Activated gamma-delta T cell (primary cell): Measurements from ENCODE around the gene EEFSEC.

Source experiments
- DNase-seq: peaks from one replicate; lab custom pipeline; 2025; lab: John Stamatoyannopoulos, UW

EEFSEC gene

GRCh38 chr3:128185630-128186447 lies 32.6 kb downstream of the EEFSEC start:
- DNase-seq, result no peak

- no peak for DNase-seq
Observed at GRCh38 chr3:128187495-128187894, 34.2 kb downstream of the EEFSEC start.

- DNase-seq, result no peak
Observed at GRCh38 chr3:128188326-128188725, 35.0 kb downstream of the EEFSEC start.

DNA sequence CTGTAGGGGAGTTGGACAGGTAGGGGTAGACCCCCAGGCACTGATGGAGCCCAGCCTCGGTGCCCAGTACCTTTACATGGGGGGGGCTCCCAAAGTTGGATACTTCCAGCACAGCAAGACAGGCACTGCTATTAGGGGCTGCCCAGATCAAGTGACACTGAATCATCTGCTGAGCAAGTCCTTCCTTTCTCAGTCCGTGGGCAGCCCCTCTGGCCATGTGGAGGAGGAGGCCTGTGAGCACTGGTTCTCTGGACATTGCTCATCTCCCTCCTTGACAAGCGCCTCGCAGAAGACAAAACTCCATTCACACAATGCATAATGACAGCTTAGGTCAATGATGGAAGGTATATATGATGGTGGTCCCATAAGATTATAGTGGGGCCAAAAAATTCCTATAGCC lies 35.7 kb downstream of the EEFSEC start:
- DNase-seq, result no peak

DNA sequence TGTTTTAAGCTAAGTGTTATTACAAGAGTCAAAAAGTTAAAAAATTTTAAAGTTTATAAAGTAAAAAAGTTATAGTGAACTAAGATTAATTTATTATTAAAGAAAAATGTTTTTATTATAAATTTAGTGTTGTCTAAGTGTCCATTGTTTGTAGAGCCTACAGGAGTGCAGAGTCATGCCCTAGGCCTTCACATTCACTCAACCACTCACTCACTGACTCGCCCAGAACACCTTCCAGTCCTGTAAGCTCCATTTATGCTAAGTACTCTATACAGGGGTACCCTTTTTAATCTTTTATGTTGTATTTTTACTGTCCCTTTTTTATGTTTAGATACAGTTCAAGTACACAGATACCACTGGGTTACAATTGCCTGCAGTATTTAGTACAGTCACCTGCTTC lies 37.2 kb downstream of the EEFSEC start:
- DNase-seq, result no peak

DNA sequence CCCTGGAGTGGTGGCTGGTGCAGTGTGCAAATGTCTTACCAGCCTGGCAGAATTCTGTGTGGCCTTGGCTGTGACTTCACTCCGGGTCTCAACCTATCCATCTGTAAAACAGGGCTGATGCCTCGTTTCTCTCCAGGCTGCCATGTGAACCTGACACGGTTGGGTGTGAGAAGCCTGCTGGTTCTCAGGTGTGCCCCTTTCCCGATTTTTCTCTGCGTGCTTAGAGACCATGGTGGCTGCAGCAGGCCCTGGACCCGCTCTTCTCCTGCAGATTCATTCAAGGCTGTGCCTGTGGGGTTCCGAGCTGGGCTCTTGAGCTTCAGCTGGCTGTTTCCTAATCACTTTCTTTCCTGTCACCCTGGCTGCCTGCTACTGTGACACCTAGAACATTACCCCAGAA lies 38.9 kb downstream of the EEFSEC start:
- DNase-seq, result no peak

GRCh38 chr3:128193168-128193567 lies 39.9 kb downstream of the EEFSEC start:
- no peak for DNase-seq

DNA sequence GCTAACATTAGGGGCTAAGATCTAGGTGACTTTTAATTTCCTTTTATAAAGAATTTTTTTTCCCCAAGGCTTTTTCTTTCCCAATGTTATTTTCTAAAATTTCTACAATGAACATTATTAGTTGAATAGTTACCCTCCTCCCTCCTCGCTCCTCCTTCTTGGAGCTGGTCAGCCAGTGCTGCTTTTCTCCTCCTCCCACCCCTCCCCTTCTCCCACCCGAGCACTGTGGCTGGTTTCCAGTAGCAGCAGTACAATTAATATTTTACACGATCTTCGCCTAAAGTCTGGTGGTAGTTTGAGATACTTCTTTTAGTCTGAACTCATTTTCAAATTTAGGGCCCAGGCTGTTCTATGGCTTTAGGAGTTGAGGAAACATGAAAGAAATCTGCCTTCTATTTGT lies 41.6 kb downstream of the EEFSEC start:
- no peak for DNase-seq

DNA sequence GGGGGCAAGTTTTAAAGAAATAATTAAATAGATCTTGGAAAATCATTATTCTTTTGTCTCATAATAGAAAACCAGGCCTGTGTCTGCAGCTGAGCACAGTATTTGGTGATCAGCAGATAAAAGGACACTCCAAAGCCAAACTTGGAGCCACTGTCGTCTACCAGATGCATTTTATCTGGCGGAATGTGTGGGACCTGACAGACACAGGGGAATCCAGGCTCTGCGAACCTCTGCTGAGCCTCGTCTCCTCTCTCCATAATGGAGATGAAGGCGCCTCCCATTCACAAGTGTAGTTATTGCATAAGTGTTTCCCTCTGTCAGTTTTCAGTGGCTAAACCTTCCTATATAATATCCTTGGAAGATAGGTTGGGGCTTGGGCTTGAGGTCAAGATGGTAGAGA lies 42.1 kb downstream of the EEFSEC start:
- DNase-seq, result no peak

- no peak for DNase-seq
Observed at GRCh38 chr3:128195802-128196201, 42.5 kb downstream of the EEFSEC start.

DNA sequence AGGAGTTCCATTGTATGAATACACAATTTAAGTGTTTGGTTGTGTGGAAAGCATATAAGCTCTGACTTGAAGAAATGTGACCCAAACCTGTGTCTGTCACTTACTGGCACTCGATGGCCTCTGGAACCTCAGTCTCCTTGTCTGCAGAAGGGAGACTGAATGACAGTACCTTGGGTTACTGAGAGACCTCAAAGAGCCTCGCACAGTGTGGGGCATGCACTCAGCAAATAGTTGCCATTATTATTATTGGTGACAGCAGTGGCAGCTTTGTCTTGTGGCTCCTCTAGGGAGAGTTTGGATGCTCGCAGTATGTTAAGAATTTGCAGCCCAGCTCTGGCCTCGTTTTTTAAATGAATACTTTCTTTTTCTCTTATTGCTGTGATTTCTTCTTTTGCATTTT lies 43.4 kb downstream of the EEFSEC start:
- DNase-seq, result no peak

DNA sequence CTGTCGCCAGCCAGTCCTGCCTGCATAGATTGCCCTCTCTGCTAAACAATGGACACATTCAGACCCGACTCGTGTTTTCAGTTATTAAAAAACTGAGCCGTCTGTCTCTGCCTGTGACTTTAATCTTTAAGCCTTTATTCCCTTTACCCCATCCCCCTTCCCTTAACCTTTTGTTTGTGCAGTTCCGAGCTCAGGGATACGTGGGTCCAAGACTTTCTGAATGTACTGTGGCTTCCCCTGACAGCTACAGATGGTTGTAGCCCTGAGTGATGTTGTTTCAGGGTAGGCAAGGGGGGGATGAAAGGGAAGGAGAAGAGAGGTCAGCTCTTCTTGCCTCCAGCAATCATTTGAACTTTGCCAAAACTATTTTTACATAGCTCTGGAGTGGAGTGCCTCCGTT lies 44.6 kb downstream of the EEFSEC start:
- DNase-seq, result no peak

- DNase-seq, result no peak
Observed at GRCh38 chr3:128198313-128198712, 45.0 kb downstream of the EEFSEC start.

- no peak for DNase-seq
Observed at GRCh38 chr3:128199110-128199509, 45.8 kb downstream of the EEFSEC start.

DNA sequence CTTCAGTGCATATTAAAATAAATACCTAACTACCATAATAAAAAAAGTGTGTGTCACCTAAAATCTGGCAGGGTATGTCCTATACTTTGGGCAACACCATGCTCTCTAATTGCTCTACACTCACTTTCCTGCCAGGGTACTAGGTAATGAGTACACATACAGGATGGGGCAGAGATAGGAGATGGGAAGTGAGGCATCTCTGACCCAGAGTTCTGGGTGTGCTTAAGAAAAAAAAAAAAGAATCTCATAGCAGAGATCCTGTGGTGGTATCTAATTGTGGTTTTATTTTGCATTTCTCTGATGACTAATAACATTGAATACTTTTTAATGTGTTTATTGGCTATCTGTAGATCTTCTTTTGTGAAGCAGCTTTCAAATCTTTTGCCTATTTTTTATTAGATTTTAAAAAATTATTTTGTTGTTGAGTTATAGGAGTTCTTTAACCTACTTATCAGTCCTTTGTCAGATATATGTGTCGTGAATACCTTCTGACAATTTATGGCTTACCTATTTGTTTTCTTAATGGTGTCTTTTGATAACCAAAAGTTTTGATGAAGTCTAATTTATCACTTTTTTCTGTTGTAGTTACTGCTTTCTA lies 48.0 kb downstream of the EEFSEC start:
- no peak for DNase-seq

DNA sequence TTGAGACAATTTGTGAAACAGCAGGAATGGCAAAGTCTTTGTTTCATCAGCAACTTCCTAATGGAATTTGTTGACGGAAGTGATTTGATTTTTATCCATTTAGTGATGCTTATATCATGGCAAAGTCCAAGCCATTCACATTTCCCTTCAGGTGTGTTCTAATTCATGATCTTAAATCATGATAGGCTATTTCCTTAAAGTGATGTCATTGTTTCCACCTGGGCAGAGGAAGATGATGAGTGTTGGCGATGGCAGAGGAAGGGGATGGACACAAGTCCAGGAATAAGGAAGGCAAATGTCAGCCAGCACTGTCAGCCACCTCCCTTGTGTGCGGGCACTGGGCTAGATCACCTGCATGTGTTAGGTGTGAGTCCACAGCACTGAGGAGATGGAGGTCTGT lies 49.9 kb downstream of the EEFSEC start:
- no peak for DNase-seq

GRCh38 chr3:128205558-128206145 lies 52.4 kb downstream of the EEFSEC start:
- no peak for DNase-seq

DNA sequence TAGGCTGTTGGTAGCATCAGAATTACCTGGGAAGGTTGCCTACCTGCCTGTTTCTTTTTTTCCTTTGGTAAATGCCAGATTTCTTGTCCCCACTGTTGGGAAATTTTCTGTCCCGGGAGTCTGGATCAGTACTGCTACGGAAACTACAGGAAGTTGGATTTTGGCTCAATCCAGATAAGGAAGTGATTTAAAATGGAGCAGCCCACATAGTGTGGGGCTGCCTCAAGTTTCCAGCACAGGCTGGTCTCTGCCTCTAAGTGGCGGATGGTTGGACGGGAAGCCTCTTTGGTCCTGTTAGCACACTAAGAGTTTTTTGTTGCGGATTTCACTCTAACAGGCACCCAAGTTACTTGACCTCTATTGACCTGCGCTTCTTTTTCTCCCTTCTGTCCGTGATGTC lies 54.7 kb downstream of the EEFSEC start:
- no peak for DNase-seq

DNA sequence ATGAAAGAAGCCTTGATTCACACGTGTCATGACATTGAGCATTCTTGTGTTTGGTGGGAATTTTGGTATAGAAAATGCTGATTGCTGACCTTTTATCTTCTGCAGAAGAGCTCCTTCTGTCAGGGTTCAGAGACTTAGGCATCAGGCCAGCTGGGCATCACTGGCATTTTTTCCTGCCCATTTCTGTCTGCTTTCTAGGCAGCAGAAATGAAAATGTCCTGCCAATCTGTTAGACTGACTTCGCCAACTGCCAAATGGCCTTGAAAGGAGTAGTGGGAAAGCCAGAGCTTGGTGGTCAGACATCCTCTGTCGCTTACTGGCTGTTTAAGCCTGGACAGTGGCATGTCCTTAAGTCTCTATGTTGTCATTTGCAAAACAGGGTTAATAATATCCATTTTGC lies 57.4 kb downstream of the EEFSEC start:
- no peak for DNase-seq

DNA sequence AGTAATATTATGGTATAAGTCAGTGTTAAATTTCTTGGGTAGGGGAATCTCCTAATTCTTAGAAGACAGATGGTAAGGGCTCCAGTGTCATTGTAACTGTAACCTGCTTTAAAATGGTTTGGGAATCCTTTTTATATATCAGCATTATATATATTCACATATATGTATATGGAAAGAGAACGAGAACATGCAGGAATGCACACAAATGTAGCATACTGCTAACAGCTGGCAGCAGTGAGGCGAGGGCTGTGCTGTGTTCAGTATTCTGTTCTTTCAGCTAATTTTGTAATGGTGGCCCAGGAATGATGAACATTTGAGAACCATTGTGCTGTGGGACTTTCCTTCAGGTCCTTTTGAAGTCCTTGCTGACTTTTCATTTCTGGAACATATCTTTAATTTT lies 60.8 kb downstream of the EEFSEC start:
- DNase-seq, result no peak

DNA sequence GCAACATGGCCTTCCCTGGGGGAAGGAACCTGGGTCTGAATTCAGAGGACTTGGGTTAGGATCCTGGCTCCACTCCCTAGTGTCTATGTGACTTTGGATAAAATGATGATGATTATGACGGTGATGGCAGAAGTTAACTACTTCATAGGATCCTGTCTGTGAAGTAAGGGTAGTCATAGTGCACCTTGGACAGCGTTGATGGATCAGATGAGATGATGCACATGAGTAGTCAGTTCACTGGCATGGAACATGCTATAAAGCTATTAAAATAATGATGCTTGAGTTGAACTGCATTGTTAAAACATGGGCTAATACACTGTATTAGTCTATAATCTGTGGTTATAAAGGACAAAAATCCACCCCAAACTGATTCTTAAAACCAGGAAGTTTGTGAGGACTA lies 62.0 kb downstream of the EEFSEC start:
- no peak for DNase-seq

DNA sequence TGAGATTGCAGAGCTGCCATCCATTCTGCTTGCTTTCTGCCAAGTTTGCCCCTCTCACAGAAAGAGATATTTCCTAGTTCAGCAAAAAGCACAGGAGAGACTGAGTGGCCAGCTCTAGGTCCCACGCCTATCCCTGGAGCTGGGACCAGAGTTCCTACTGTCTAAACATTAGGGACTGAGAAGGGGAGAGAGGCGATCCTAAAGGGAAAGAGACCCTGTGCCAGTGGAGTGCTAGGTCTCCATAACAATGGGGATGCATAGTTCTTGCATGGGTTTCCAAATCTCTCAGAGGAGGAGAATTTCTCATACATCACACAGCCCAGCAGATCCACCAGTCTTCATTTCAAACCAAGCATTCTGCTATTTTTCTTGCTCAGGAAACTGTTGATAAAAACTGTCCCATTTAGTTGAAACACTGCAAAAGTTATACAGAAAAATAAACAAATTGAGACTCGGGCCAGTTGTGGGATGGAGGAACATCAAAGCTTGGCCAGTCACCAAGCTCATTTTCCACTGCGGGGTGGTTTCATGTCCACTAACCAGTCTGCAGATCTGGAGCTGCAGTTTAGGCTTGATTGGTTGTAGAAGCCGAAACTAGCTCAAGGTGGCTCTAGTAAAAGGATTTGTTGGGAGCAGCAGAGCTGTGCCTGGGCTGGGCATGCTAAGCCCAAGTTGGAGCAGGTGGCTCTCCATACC lies 62.7 kb downstream of the EEFSEC start:
- DNase-seq, result no peak
